Left ventricle myocardium inferior (tissue), 1 donor: ENCODE measurements around the gene KCNQ2. TPM values are rescaled to one million over a fixed set of nuclear protein-coding genes. Genes with fewer than 3 reads are reported as not detected.

Experiments
- DNase-seq: peaks from one replicate; pipeline ENCODE4 v3.0.0-alpha.2; 2020
- H3K27ac ChIP-seq: fragments of 200-600 bp; replicated peaks from 2 replicates; pipeline ENCODE4 v1.8.0; 2021
- H3K27me3 ChIP-seq: fragments of 200-600 bp; 2 replicates; pipeline ENCODE4 v1.8.0; 2021; ENCODE audit warnings: low read depth
- H3K36me3 ChIP-seq: fragments of 200-600 bp; 2 replicates; pipeline ENCODE4 v1.8.0; 2021
- H3K4me1 ChIP-seq: fragments of 200-600 bp; 2 replicates; pipeline ENCODE4 v1.8.0; 2021
- H3K4me3 ChIP-seq: fragments of 200-600 bp; 2 replicates; pipeline ENCODE4 v1.8.0; 2021; ENCODE audit warnings: mild to moderate bottlenecking, moderate library complexity
- H3K9me3 ChIP-seq: fragments of 200-600 bp; replicated peaks from 2 replicates; pipeline ENCODE4 v1.8.0; 2021
- intact Hi-C: fragments of 100-400 bp; cut with micrococcal nuclease; formaldehyde crosslinking; loops from one replicate; pipeline ENCODE4 v1.11.0; 2022
- total RNA-seq: library from RNA; stranded (reverse); fragmentation: NEBNext Ultra II Directional; extraction: Animal tissue kit (Norgen Biotek cat#: 25700); gene quantifications from one replicate; pipeline ENCODE4 v1.2.1, GENCODE V29; 2021
- TF ChIP-seq, protein P1 (sequence below): fragments of 200-600 bp; IDR thresholded peaks from 2 replicates; pipeline ENCODE4 v1.8.0; 2021; ENCODE audit warnings: antibody characterized with exemption, mild to moderate bottlenecking, borderline replicate concordance
- donor health status: DM: no; HTN: yes; CAD: no; lungs with severe emphysema.

KCNQ2 gene
- total RNA-seq, 1 donor from 2014 or later = 2.3 TPM

DNA sequence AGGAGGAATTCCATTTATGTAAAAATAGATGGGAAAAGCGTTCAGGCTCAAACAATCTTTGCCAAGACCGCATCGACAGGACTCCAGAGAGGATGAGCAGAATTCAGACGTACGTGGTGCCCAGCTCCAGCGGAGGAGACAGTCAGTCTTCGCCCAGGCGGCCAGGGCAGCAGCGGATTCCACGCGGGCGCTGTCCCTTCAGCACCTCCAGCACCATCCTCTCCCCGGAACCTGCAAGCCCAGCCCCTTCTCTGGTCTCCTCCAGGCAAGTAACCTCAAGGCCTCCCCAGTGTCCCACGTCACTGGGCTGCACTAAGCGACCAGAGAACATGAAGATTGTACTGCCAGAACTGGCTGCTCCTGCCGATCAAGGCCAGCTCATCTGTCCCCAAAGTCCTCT, 2.8 kb upstream of the KCNQ2 start:
- H3K36me3 ChIP-seq = no peaks in the 10 kb centered on the region
- peaks cover 96% of the 10 kb centered on the region for H3K27me3 ChIP-seq
- peaks cover 12% of the 10 kb centered on the region for H3K4me1 ChIP-seq
- TF ChIP-seq, protein P1, sequence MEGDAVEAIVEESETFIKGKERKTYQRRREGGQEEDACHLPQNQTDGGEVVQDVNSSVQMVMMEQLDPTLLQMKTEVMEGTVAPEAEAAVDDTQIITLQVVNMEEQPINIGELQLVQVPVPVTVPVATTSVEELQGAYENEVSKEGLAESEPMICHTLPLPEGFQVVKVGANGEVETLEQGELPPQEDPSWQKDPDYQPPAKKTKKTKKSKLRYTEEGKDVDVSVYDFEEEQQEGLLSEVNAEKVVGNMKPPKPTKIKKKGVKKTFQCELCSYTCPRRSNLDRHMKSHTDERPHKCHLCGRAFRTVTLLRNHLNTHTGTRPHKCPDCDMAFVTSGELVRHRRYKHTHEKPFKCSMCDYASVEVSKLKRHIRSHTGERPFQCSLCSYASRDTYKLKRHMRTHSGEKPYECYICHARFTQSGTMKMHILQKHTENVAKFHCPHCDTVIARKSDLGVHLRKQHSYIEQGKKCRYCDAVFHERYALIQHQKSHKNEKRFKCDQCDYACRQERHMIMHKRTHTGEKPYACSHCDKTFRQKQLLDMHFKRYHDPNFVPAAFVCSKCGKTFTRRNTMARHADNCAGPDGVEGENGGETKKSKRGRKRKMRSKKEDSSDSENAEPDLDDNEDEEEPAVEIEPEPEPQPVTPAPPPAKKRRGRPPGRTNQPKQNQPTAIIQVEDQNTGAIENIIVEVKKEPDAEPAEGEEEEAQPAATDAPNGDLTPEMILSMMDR = no peak
- no peak overlapping the region for H3K27ac ChIP-seq
- no peaks in the 10 kb centered on the region for H3K9me3 ChIP-seq
- DNase-seq = no peak
- intact Hi-C loops = no loop called here
- H3K4me3 ChIP-seq = no peak overlapping the region

DNA sequence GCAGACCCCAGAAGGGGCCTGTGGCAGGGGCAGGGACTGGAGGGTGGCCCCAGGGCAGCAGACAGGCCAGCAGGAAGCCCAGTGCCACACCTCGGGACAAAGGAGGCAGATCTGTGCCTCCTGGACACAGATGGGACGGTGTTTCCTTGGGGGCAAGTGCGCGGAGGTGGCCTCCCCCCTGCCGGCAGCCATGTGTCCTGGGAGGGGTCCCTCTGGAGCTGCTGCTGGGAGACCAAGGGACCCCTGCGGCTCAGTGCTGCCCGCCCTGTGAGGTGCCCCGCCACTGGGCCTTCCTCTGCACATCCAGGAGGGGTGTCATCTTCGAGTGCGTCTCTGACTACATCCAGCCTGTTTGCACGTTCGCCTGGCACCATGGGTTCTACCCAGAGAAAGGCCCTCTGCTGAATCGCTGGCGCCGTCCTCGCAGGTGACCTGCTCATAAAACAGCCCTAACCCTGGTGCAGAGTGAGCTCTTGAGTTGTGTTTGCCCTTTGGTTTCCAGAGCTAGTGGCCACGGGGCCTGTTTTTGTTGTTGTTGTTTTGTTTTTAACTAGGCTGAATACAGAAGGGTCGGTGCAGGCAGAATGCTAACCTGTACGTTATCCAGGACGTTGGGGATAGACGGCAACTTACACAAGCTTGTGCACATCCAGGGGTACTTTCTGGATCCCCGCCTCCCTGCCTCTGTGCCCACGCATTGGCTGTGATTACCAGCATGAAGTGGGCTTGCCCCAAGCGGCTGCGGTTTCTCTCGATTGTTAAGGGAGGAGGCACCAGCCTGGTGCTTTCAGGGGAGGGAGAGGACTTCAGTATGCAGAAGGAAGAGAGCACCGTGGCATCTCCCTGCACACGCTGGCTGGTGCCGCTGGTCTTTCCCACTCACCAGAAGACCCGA, 1.3 kb upstream of the KCNQ2 start:
- peaks cover 96% of the 10 kb centered on the region for H3K27me3 ChIP-seq

DNA sequence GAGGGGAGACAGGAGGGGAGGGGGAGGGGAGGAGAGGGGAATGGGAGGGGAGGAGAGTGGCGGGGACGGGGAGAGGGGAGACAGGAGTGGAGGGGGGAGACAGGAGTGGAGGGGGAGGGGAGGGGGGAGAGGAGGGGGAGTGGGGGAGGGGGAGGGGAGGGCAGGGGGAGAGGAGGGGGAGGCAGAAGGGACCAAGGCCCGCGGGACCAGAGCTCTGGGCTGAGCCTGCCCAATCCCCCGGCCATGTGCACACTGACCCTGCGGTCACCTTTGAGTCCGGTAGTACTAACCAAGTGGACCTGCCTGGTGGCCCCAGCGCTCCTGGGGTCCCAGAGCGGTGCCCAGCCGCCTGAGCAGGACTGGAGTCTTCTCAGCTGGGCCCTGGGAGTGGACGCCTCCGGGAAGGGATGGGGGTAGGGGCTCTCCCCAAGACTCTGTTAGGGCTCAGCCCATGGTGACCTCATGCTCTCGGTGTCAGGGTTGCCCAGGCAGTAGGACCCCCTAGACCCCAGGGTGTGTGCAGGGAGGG, 471 bp upstream of the KCNQ2 start:
- peaks cover 12% of the 10 kb centered on the region for H3K4me1 ChIP-seq
- H3K27ac ChIP-seq = no peak overlapping the region
- no peaks in the 10 kb centered on the region for H3K36me3 ChIP-seq
- no peak overlapping the region for H3K4me3 ChIP-seq
- TF ChIP-seq, protein P1 = no peak
- intact Hi-C loops = no loop called here
- peaks cover 96% of the 10 kb centered on the region for H3K27me3 ChIP-seq
- no peaks in the 10 kb centered on the region for H3K9me3 ChIP-seq
- DNase-seq = no peak

More for the DNA sequence above, 1.3 kb upstream of the KCNQ2 start:
- Histone ChIP-seq H3K27ac (no peak overlapping the region), H3K4me3 (no peak overlapping the region), H3K36me3 (no peaks in the 10 kb centered on the region), H3K4me1 (peaks cover 12% of the 10 kb centered on the region), H3K9me3 (no peaks in the 10 kb centered on the region)
- TF ChIP-seq, protein P1 = no peak
- DNase-seq = no peak
- intact Hi-C loops = no loop called here

DNA sequence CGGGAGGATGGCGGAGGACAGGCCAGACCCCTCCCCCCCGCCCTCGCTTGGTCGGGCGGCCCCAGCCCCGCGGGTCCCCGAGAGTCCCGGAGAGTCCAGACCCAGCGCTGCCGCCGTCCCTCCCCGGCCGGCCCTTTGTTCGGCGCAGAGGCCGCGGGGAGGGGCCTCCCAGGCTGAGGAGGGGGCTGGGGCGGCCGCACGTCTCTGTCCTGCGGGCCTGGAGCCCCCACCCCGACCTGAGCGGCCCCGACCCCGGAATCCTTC, 806 bp downstream of the KCNQ2 start:
- Histone ChIP-seq H3K4me1 (peaks cover 12% of the 10 kb centered on the region), H3K27ac (no peak overlapping the region), H3K9me3 (no peaks in the 10 kb centered on the region), H3K4me3 (peak overlapping the region; percentile 35), H3K27me3 (peaks cover 96% of the 10 kb centered on the region), H3K36me3 (no peaks in the 10 kb centered on the region)
- TF ChIP-seq, protein P1 = no peak
- no peak for DNase-seq
- intact Hi-C loops = no loop called here

DNA sequence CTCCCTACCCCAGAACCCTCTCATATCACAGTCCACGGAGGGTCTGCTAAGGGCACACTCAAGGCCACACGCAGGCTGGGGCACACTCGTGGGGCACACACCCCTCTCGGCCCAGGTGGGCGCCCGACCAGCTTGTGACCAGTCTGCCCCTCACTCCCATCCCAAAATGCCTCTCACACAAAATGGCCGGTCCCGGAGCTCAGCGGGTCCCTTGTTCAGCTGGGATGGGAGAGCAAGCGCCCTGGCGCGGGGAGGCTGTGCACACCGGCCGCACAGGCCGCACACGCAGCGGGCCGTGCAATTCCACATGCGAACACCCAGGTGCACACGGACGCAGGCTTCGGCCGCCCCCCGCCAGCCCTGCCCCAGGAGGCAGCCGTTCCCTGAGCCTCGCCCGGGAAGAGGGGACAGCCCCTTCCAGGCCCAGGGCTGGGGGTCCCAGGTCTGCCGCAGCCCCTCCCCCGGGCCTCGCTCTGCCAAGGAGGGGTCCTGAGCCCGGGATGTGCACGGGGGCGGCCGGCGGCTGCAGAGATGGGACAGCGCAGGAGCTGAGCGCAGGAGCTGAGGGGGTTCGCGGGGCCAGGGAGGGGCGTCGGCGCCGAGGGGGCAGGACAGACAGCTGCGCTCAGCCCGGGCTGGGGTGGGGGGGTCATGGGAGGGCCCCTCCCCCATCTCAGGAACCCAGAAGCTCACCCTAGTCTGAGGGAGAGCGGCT, 1.3 kb downstream of the KCNQ2 start:
- Histone ChIP-seq H3K36me3 (no peaks in the 10 kb centered on the region), H3K27ac (no peak overlapping the region), H3K4me3 (peak overlapping the region; percentile 35), H3K9me3 (no peaks in the 10 kb centered on the region), H3K27me3 (peaks cover 96% of the 10 kb centered on the region), H3K4me1 (peaks cover 12% of the 10 kb centered on the region)
- DNase-seq = no peak
- intact Hi-C loops = no loop called here
- TF ChIP-seq, protein P1 = no peak
